Glomerular visceral epithelial cell (primary cell): ENCODE data around the gene MAP2K7.

Experiments
- DNase-seq: peaks from one replicate; pipeline ENCODE4 v3.0.0-alpha.2; 2016; ENCODE audit errors: extremely low spot score

MAP2K7 gene

DNA sequence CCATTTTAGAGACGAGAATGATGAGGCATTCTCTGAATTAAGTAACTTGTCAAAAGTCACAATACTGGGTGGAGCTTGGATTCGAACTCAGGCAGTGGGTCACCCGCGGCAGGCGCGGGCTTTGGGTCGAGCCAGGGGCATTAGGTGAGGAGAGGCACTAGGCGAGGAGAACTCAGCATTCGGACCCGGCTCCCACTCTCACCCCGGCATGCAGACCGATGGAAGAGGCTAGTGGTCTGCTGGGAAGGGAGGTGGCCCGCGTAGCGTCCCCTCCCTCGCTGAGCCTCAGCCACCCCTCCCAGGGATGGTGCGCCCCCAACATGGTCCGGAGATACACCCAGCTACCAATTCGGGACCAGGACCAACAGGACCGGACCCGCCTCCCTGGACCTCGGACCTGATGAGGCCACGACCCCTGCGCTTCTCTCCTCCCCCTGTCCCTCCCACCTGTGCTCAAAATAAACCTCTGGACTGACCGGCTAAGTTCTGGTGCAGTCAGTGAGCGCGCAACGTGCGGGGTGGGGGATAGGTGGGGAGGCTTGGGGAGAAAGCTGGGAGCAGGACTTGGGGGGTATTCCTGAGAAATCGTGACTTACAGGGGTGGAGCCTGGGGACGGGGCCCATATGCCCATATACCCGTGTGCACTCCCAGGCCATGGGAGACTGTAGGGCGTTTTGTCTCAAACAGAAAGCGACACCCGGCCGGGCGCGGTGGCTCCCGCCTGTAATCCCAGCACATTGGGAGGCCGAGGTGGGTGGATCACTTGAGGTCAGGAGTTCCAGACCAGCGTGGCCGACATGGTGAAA lies 15.1 kb downstream of the MAP2K7 start:
- no peak for DNase-seq

GRCh38 chr19:7919610-7920518 lies 16.2 kb downstream of the MAP2K7 start, which contains the start of gene SNAPC2:
SNAPC2 (plus strand) TSS chr19:7920338; CDS start chr19:7920367, 29 bp downstream.
- DNase-seq, result peak; percentile 97

DNA sequence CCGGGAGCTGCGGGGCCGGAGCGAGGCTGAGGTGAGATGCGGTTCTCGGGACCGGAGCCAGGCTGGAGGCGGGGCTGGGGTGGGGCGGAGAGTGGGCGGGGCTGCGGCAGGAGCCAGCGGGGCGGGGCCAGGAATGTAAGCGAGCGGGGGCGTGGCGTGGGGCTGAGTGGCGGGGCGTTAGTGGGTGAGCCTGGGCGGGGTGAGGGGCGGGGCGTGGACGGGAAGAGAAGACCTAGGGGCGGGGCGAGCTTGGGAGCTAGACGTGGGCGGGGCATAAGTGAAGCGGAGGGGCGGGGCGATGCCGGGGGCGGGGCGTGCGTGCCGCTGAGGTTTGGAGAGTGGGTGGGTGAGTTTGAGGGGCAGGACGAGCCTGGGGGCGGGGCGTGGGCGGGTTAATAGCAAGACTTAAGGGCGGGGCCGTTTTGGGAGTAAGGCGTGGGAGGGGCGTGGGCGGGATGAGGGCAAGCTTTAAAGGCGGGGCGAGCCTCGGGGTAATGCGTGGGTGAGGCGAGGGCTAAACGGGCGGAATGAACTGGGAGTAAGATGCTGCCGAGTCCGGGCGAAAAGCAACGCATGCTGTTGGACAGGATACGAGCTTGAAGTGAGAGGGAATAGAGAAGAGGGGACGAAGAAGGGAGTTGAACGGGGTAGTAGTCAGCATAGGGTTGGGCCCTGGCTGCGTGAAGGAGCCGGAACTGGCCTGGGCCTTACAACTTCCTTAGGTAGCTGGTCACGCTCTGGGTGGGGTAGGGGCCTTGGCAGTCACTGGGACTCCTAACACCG lies 17.0 kb downstream of the MAP2K7 start:
- DNase-seq, result peak; percentile 99

GRCh38 chr19:7921302-7921966 lies 17.8 kb downstream of the MAP2K7 start:
- DNase-seq, result no peak

DNA sequence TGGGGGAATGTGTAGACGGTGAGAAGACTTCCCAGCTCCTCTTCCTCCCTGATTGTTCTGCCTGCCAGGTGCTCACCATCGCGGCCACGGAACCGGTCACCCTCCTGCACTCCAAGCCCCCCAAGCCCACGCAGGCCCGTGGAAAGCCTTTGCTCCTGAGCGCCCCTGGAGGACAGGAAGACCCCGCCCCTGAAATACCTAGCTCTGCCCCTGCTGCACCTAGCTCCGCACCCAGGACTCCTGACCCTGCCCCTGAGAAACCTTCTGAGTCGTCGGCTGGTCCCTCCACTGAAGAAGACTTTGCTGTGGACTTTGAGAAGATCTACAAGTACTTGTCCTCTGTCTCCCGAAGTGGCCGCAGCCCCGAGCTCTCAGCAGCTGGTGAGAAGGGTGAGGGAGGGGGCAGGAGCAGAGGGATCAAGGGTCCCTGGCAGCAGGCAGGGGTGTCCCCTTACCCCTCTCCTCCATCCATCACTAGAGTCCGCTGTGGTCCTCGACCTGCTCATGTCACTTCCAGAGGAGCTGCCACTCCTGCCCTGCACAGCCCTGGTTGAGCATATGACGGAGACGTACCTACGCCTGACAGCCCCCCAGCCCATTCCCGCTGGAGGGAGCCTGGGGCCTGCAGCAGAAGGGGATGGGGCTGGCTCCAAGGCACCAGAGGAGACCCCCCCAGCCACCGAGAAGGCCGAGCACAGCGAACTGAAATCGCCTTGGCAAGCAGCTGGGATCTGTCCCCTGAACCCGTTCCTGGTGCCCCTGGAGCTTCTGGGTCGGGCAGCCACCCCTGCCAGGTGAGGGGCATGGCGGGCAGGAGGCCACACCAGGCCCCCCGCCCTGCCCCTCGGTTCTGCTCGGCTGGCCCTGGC lies 18.5 kb downstream of the MAP2K7 start:
- no peak for DNase-seq

DNA sequence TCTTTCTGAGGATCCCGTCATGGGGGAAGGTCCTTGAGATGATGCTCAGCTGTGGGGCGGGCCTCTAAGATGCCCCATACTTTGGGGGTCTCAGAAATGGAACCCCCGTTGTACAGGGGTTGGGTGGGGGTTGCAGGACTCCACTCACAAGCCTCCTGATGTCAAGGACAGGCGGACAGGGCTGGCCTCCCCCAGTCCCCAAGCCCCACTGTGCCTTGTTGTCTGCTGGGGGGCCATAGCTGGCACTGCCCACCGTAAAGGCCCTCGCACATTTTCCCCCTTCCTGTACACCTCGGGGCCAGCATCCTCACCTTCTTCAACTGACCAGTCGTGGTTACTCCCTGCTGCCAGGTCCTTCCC lies 19.1 kb downstream of the MAP2K7 start:
- no peak for DNase-seq

GRCh38 chr19:7923295-7924191 lies 19.9 kb downstream of the MAP2K7 start:
- DNase-seq, result no peak

DNA sequence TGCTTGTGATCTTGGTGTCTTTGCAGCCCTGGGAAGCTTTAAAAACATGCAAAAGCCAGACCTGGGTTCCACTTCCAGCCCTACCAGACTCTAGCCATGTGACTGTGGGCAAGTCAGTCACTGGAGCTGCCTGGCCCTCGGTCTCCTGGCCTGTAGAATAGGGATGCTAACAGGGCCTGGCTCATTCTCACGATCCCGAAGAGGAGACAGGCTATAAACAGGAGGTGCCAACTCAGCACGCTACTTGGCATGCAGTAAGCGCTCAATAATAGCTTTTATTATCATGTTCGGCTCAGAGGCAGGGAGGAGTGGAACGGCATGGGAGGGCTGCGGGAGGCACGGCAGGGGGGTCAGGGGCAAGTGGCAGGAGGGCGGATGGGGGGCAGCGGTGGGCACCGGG lies 20.6 kb downstream of the MAP2K7 start:
- no peak for DNase-seq

GRCh38 chr19:7924651-7925170 lies 21.0 kb downstream of the MAP2K7 start:
- DNase-seq, result no peak

DNA sequence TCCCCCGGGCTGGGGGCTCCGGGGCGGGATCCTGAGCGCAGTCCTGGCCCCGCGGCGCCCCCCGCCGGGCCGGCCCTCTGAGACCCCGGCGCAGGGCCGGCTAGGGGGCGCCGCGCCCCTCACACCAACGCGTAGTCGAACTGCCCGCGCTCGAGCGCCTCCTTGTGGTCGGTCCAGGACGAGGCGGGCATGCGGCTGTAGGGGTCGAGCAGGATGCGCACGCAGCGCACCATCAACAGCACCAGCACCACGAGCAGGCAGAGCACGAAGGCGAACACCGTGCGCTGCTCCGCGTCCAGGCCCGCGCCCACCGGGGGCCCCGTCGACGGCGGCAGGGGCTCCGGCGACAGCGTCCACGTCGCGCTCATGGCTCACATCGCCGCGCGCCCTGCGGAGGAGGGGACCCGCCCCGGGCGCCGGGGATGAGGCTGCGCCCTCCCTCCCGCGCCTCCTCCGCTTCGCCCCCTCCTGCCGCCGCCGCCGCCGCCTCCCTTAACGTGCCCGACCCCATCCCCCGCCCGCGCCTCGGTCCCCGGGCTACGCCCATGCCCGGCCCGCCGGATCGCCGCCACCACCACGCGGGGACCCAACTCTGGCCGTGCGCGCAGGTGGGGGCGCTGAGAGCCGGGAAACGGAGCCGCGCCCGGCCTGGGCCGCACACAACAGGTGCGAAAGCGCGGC lies 21.6 kb downstream of the MAP2K7 start:
- DNase-seq, result peak; percentile 80

GRCh38 chr19:7926021-7926726 lies 22.5 kb downstream of the MAP2K7 start, which contains the start of gene CTXN1:
CTXN1 (minus strand) TSS chr19:7926135; CDS start chr19:7925538, 597 bp downstream.
- peak; percentile 70 for DNase-seq

DNA sequence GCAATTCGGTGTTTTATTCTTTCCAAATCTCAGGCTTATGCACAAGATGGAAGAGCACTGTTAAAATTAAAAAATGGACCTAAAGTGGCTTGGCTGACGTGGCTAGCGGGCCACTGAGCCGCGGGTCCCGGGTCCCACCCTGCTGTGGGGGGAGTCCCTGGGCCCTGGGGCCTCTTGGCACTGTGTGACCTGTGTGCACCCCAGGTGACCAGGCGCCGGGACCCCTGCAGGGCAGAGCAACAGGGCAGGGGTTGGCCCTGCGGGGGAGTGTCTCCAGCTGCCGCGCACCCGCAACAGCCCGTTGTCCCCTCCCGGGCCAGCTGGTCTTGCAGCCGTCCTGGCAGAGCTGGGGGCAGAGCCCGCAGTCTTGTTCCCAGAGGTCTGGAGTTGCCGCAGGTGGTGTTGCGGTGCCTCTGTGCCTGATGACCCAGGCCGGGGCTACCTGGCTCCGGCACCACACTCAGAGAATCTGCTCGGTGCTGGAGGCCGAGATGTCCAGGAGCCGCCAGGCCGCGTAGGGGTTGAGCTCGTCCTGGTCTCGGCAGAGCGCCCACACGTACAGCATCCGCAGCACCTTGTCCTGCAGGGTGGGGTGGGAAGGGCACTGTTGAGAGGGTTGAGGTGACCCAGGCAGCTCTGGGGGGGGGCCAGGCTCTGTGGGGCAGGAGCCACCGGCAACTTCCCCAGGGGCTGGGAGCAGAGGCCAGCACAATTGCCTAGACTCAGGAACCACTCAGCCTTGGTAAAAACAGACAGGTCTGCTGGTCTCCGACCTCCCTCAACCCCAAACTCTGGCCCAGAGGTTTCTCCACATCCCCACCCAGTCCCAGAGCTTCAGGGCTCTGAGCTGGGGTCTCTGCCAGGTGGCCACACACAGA lies 23.3 kb downstream of the MAP2K7 start:
- no peak for DNase-seq

DNA sequence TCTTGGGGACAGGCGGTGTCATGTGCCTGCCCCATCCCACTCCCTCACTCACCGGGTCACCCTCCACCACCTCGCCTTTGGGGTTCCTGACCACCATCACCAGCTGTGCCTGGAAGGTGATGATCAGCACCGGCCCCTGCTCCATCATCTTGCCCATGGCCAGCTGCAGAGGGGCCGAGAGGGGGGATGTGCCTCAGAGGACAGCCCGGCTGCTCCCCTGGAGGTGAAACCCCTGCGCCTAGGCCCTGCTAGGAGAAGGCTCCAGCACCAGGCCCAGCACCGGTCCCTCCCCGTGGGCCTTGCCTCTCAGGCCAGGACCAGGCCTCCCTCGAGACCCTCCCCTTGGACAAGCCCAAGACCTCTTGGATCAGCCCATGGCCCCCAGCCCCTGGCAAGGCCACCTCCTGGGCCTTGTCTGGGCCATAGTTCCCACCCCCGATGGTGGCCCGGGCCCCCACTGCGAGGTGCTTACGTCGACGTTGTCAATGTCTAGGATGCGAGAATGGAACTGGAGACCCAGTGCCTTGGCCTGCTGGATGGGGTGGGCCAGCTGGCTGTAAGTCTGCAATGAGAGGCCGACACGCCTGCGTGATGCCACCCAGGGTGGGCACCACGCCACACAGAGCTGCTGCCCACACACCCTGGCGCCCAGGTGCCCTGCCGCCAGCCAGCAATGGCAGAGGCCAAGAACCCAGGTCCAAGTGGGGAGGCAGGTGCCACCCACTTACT lies 24.1 kb downstream of the MAP2K7 start:
- no peak for DNase-seq

DNA sequence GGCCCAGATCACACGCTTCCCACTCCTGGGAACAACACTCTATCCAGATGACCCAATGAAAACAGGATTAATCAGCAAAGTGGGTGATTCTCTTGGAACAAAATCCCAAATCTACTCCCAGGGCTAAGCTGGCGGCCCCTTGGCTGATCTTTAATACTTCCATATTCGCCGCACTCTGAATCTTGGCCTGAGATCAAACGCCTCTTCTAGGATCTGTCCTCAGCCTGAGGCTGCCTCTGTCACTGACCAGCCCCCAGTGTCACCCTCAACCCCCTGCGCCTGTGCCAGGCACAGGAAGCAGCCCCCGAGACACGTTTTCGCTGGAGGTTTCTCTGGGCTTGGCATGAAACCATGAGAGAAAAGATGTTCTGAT lies 24.6 kb downstream of the MAP2K7 start:
- no peak for DNase-seq

GRCh38 chr19:7928741-7929701 lies 25.3 kb downstream of the MAP2K7 start:
- peak; percentile 90 for DNase-seq
